Esophagus muscularis mucosa (tissue), 4 donors: ENCODE measurements around the gene CNFN.

Source experiments
- CTCF ChIP-seq, 3 experiments: fragments of 200-600 bp in 2 of 3; fragments of 450-650 bp in 1 of 3; sonication (generic) in 2 of 3; IDR thresholded peaks; one replicate each; pipeline ENCODE4 v1.5.1; 2017 to 2019; ENCODE audit warnings: antibody characterized with exemption in 3 of 3, mild to moderate bottlenecking in 2 of 3, moderate library complexity in 1 of 3
- EP300 ChIP-seq: sonication (generic); formaldehyde crosslinking; IDR thresholded peaks from one replicate; pipeline ENCODE4 v1.6.1; 2017; ENCODE audit warnings: antibody characterized with exemption
- POLR2A ChIP-seq: fragments of 450-650 bp; IDR thresholded peaks from one replicate; pipeline ENCODE4 v1.6.1; 2017; ENCODE audit warnings: antibody characterized with exemption, moderate library complexity, mild to moderate bottlenecking, low read depth

- TF ChIP-seq CTCF (IDR thresholded peaks at IDR 0.05) = no peak
- no peak for TF ChIP-seq POLR2A
- no peak for TF ChIP-seq EP300
These were observed 20.5 kb downstream of the CNFN start for GRCh38 chr19:42369433-42370067.
